ENCODE data around the gene ELOF1. TPM values are rescaled to one million over a fixed set of nuclear protein-coding genes. Genes with fewer than 3 reads are reported as not detected.
A peak's percentile ranks its signal among the peaks of the same experiment; 100 is the strongest.

The ELOF1 gene
- total and polyA plus RNA-seq, 2 of the 13 experiments (the other 11 are each of a cell fraction or from before 2014, with no cell fraction given): 14.5 to 43.2 TPM

GRCh38 chr19:11597202-11598102 is 38.4 kb upstream of the ELOF1 start, which contains the start of gene ZNF627 (continued):
- TF ChIP-seq TCF7 (IDR thresholded peaks at IDR 0.05; ENCODE audit: low read depth) (no peak), POGZ (CRISPR knock-in tag; IDR thresholded peaks at IDR 0.05) (peak; percentile 68), ZSCAN31 (CRISPR knock-in tag; IDR thresholded peaks at IDR 0.05; ENCODE audit: low read depth) (peak; percentile 93; the same call in 1 of the 2 replicates), ZNF772 (CRISPR knock-in tag; IDR thresholded peaks at IDR 0.05) (peak; percentile 88; the same call in 1 of the 2 replicates), ZNF30 (CRISPR knock-in tag; IDR thresholded peaks at IDR 0.05) (no peak), SAFB2 (CRISPR knock-in tag; IDR thresholded peaks at IDR 0.05; ENCODE audit: borderline replicate concordance, low read depth) (peak; percentile 93), GPBP1L1 (CRISPR knock-in tag; IDR thresholded peaks at IDR 0.05) (no peak), ZNF574 (CRISPR knock-in tag; IDR thresholded peaks at IDR 0.05) (peak; percentile 66), RORA (CRISPR knock-in tag; IDR thresholded peaks at IDR 0.05) (no peak), JARID2 (CRISPR knock-in tag; IDR thresholded peaks at IDR 0.05; ENCODE audit: insufficient replicate concordance) (no peak), HNF4G (IDR thresholded peaks at IDR 0.05; ENCODE audit: borderline replicate concordance, low read depth, low read length) (no peak), HNF4G (CRISPR knock-in tag; IDR thresholded peaks at IDR 0.05; ENCODE audit: borderline replicate concordance, low read depth) (0 out of 2 replicates have a peak, but pooled peaks have one; percentile 30), ZBTB8A (CRISPR knock-in tag; IDR thresholded peaks at IDR 0.05; ENCODE audit: borderline replicate concordance, low read depth) (peak; percentile 69; the same call in 1 of the 2 replicates), ZBTB37 (CRISPR knock-in tag; IDR thresholded peaks at IDR 0.05) (no peak), ZNF607 (CRISPR knock-in tag; IDR thresholded peaks at IDR 0.05; ENCODE audit: borderline replicate concordance) (peak; percentile 90), KLF9 (CRISPR knock-in tag; IDR thresholded peaks at IDR 0.05; ENCODE audit: low read depth) (0 out of 2 replicates have a peak, but pooled peaks have one; percentile 20), POGK (CRISPR knock-in tag; conservative IDR thresholded peaks at IDR 0.05) (peak; percentile 88), ZNF350 (CRISPR knock-in tag; IDR thresholded peaks at IDR 0.05; ENCODE audit: borderline replicate concordance, low read depth) (peak; percentile 92), HMG20B (CRISPR knock-in tag; conservative IDR thresholded peaks at IDR 0.05) (0 out of 2 replicates have a peak, but pooled peaks have one; percentile 21), IKZF1 (IDR thresholded peaks at IDR 0.05) (no peak), ADNP (CRISPR knock-in tag; IDR thresholded peaks at IDR 0.05) (no peak), CAMTA2 (CRISPR knock-in tag; IDR thresholded peaks at IDR 0.05; ENCODE audit: borderline replicate concordance) (peak; percentile 78)
